Measurements from ENCODE around the gene CTSD.
A peak's percentile ranks its signal among the peaks of the same experiment; 100 is the strongest.

The CTSD gene

GRCh38 chr11:1719781-1720180 is 43.9 kb downstream of the CTSD start:
- no peak for DNase-seq

GRCh38 chr11:1718326-1718725 is 45.4 kb downstream of the CTSD start:
- no peak for DNase-seq

GRCh38 chr11:1717745-1718144 is 46.0 kb downstream of the CTSD start:
- no peak for DNase-seq

- no peak for DNase-seq
These were observed 48.5 kb downstream of the CTSD start for GRCh38 chr11:1714908-1715885.

GRCh38 chr11:1708716-1709115 is 55.0 kb downstream of the CTSD start:
- DNase-seq = no peak

GRCh38 chr11:1707751-1708150 is 56.0 kb downstream of the CTSD start:
- DNase-seq = no peak

- DNase-seq = peak in 1 of 2 experiments; percentile 19
These were observed 56.9 kb downstream of the CTSD start for GRCh38 chr11:1706634-1707400.

- no peak for DNase-seq
These were observed 58.3 kb downstream of the CTSD start for GRCh38 chr11:1705126-1706052.

GRCh38 chr11:1703146-1703545 is 60.6 kb downstream of the CTSD start:
- no peak for DNase-seq

Data from AML-193 (cell line).